HepG2 (cell line): ENCODE measurements around the gene CYP26B1. TPM values are rescaled to one million over a fixed set of nuclear protein-coding genes. Genes with fewer than 3 reads are reported as not detected.

Source experiments
- ATAC-seq: fragments of 200-7000 bp; cut with Tn5 transposase; 3 replicates; pipeline ENCODE4 v1.9.1; 2020; ENCODE audit warnings: mild to moderate bottlenecking, moderate library complexity
- BruUV-seq: library from RNA; stranded (reverse); fragments of 400-500 nt; replicated peaks from 2 replicates; lab custom pipeline; 2021; lab: Mats Ljungman, UMichigan
- CTCF ChIA-PET: fragments of 300-600 bp; formaldehyde crosslinking; extraction: SDS; loops from one replicate; lab custom pipeline; 2021; ENCODE audit warnings: low total read pairs, inconsistent platforms, low intra/inter-chr PET ratio; lab: Yijun Ruan, JAX
- POLR2A ChIA-PET: fragments of 350-600 bp; sonication (Branson Sonifier 250); formaldehyde crosslinking; loops from one replicate; lab custom pipeline; 2020; ENCODE audit warnings: antibody characterized with exemption, inconsistent platforms; lab: Yijun Ruan, JAX
- DNase-seq: peaks from one replicate; pipeline ENCODE4 v3.0.0-alpha.2; 2015; ENCODE audit warnings: low spot score
- FAIRE-seq: peaks from 3 replicates; lab custom pipeline; 2011; peaks lifted over from hg19 to GRCh38; lab: Jason Lieb, UNC
- H2AFZ ChIP-seq: one replicate; pipeline ENCODE4 v1.6.1; 2011; ENCODE audit warnings: low read length, inconsistent platforms
- H3K27ac ChIP-seq: fragments of 300-600 bp; 3 replicates; pipeline ENCODE4 v1.8.0; 2011; ENCODE audit warnings: mixed run types, mild to moderate bottlenecking, mixed read lengths, low read length, inconsistent platforms; ENCODE audit not compliant: insufficient read depth; ENCODE audit errors: extremely low read length
- H3K27me3 ChIP-seq, 2 experiments: fragments of 200-600 bp in 1 of 2; 2 replicates in 1 of 2; 3 replicates in 1 of 2; pipeline versions ENCODE4 v1.6.0 to v1.8.0; 2011; ENCODE audit warnings: low read length in 2 of 2, mild to moderate bottlenecking in 2 of 2, moderate library complexity in 2 of 2, inconsistent platforms in 1 of 2; ENCODE audit not compliant: insufficient read depth in 2 of 2, control insufficient read depth in 1 of 2
- H3K36me3 ChIP-seq, 2 experiments: fragments of 200-600 bp in 1 of 2; replicated peaks in 1 of 2; 2 replicates in 1 of 2; 3 replicates in 1 of 2; pipeline versions ENCODE4 v1.5.1 to v1.8.0; 2011; ENCODE audit warnings: low read length in 2 of 2, inconsistent platforms in 1 of 2; ENCODE audit not compliant: insufficient read depth in 2 of 2, control insufficient read depth in 1 of 2
- H3K4me1 ChIP-seq: 2 replicates; pipeline ENCODE4 v1.5.1; 2012; ENCODE audit warnings: low read length, inconsistent platforms; ENCODE audit not compliant: insufficient read depth
- H3K4me2 ChIP-seq: 2 replicates; pipeline ENCODE4 v1.6.0; 2011; ENCODE audit warnings: low read depth, low read length, inconsistent platforms
- H3K4me3 ChIP-seq, 3 experiments: fragments of 200-600 bp in 1 of 3; sonication (generic), shearing (Covaris generic) in 1 of 3; replicated peaks in 1 of 3; 2 replicates each; pipeline ENCODE4 v1.5.1; 2011 to 2016; ENCODE audit warnings: low read length in 3 of 3, inconsistent platforms in 2 of 3, low read depth in 2 of 3, mild to moderate bottlenecking in 2 of 3, control low read depth in 1 of 3, mixed read lengths in 1 of 3; ENCODE audit not compliant: insufficient read depth in 1 of 3
- H3K79me2 ChIP-seq: one replicate; pipeline ENCODE4 v1.6.1; 2011; ENCODE audit warnings: low read length, inconsistent platforms; ENCODE audit not compliant: insufficient read depth
- H3K9ac ChIP-seq: 2 replicates; pipeline ENCODE4 v1.6.0; 2011; ENCODE audit warnings: mild to moderate bottlenecking, low read depth, low read length, inconsistent platforms; ENCODE audit not compliant: insufficient read depth
- H3K9me3 ChIP-seq: 2 replicates; pipeline ENCODE4 v1.5.1; 2012; ENCODE audit warnings: mild to moderate bottlenecking, low read length
- H4K20me1 ChIP-seq: 2 replicates; pipeline ENCODE4 v1.6.0; 2011; ENCODE audit warnings: inconsistent platforms, mild to moderate bottlenecking, low read length, moderate library complexity; ENCODE audit not compliant: insufficient read depth
- KAT8 ChIP-seq: IDR thresholded peaks from 2 replicates; pipeline ENCODE4 v1.6.1; 2016; ENCODE audit warnings: missing genetic modification reagents, missing compliant biosample characterization
- PRPF4 ChIP-seq: fragments of 200-400 bp; formaldehyde crosslinking; IDR thresholded peaks from 2 replicates; pipeline ENCODE4 v1.6.1; 2016; ENCODE audit warnings: low read length, low read depth; ENCODE audit not compliant: poor library complexity, severe bottlenecking
- RNF2 ChIP-seq: fragments of 450-650 bp; conservative IDR thresholded peaks from 2 replicates; pipeline ENCODE4 v1.6.1; 2016; ENCODE audit warnings: low read depth
- SNRNP70 ChIP-seq: fragments of 200-400 bp; formaldehyde crosslinking; IDR thresholded peaks from 2 replicates; pipeline ENCODE4 v1.6.1; 2017; ENCODE audit warnings: mild to moderate bottlenecking, low read depth, low read length, moderate library complexity
- ZBTB7A ChIP-seq: sonication (generic); formaldehyde crosslinking; IDR thresholded peaks from 2 replicates; pipeline ENCODE4 v1.8.0; 2022; ENCODE audit warnings: mild to moderate bottlenecking, missing genetic modification reagents
- ZNF124 ChIP-seq: sonication (generic); formaldehyde crosslinking; IDR thresholded peaks from 2 replicates; pipeline ENCODE4 v1.4.0; 2020; ENCODE audit warnings: missing genetic modification reagents
- ZNF232 ChIP-seq: sonication (generic); formaldehyde crosslinking; IDR thresholded peaks from 2 replicates; pipeline ENCODE4 v1.4.0; 2020; ENCODE audit warnings: missing genetic modification reagents, borderline replicate concordance
- ZNF780A ChIP-seq: sonication (generic); formaldehyde crosslinking; IDR thresholded peaks from 2 replicates; pipeline ENCODE4 v1.8.0; 2022; ENCODE audit warnings: mild to moderate bottlenecking, missing genetic modification reagents, moderate library complexity
- ZSCAN21 ChIP-seq: sonication (generic); formaldehyde crosslinking; IDR thresholded peaks from 2 replicates; pipeline ENCODE4 v1.8.0; 2022; ENCODE audit warnings: mild to moderate bottlenecking, missing genetic modification reagents, moderate library complexity, borderline replicate concordance
- WGBS: methylation state at CpG from one replicate; pipeline ENCODE4 v1.1.6; 2017; ENCODE audit warnings: low lambda C conversion rate; 5-methylcytosine and 5-hydroxymethylcytosine counted together
- in situ Hi-C: cut with HindIII; loops from 2 replicates; pipeline ENCODE4 v1.10.0; 2017; ENCODE audit warnings: low pct_unique_long_range_greater_than_20kb; ENCODE audit not compliant: extremely low pct_ligation_motif_present
- intact Hi-C: fragments of 100-400 bp; cut with micrococcal nuclease; formaldehyde crosslinking; loops from one replicate; pipeline ENCODE4 v1.10.0; 2022; ENCODE audit not compliant: unreplicated experiment
- polyA plus RNA-seq, 8 experiments: library from polyadenylated mRNA; depleted of rRNA in 3 of 8; stranded (reverse) in 7 of 8; unstranded in 1 of 8; fragments of >200 nt; fragmentation: Illumina TruSeq in 4 of 8; extraction: Trizol in 4 of 8; gene quantifications; 2 replicates each; pipeline versions ENCODE4 v1.2.1 to v1.2.3, GENCODE V29; 2011 to 2016; ENCODE audit warnings: low read depth in 4 of 8, missing spikeins in 1 of 8, mixed read lengths in 1 of 8; ENCODE audit not compliant: insufficient read depth in 1 of 8
- total RNA-seq, 5 experiments: library from RNA; depleted of rRNA; stranded (reverse); fragments of >200 nt; fragmentation: Illumina TruSeq; extraction: Trizol; gene quantifications; 2 replicates each; pipeline ENCODE4 v1.2.3, GENCODE V29; 2016; ENCODE audit warnings: low read depth in 1 of 5

The CYP26B1 gene
- total and polyA plus RNA-seq, 2 of the 13 experiments (the other 11 are each of a cell fraction or from before 2014, with no cell fraction given) = 0.05 to 0.07 TPM

GRCh38 chr2:72133721-72134407 lies 13.8 kb downstream of the CYP26B1 start:
- TF ChIP-seq PRPF4 (no peak), ZNF780A (CRISPR knock-in tag) (no peak), ZBTB7A (no peak), KAT8 (CRISPR knock-in tag) (no peak), ZNF124 (CRISPR knock-in tag) (no peak), RNF2 (no peak), SNRNP70 (no peak), ZSCAN21 (CRISPR knock-in tag) (no peak), ZNF232 (no peak)
- TF ChIP-seq, all 625 proteins: peak for 0
- H3K79me2 ChIP-seq = no peaks in the 10 kb centered on the region
- peaks cover 13 to 83% of the 10 kb centered on the region in 2 experiments; a peak in 4 of 5 replicates for H3K27me3 ChIP-seq
- peaks cover 7% of the 10 kb centered on the region; the same call in 1 of the 2 replicates for H4K20me1 ChIP-seq
- CTCF ChIA-PET = no interaction called here
- intact Hi-C loops (no loop called here), in situ Hi-C loops (no loop called here)
- WGBS = 13% methylated on average over 8 of the region's 11 CpGs
- no peak for FAIRE-seq
- H3K4me3 ChIP-seq = no peak overlapping the region
- H3K4me1 ChIP-seq = peaks cover 17% of the 10 kb centered on the region
- H3K27ac ChIP-seq = no peak overlapping the region
- no peak overlapping the region for H3K9ac ChIP-seq
- POLR2A ChIA-PET = no interaction called here
- BruUV-seq = no TSS peak
- no peak overlapping the region for H3K4me2 ChIP-seq
- no peak for DNase-seq
- H3K9me3 ChIP-seq = no peaks in the 10 kb centered on the region
- no peak overlapping the region for H2AFZ ChIP-seq
- no peaks in the 10 kb centered on the region for H3K36me3 ChIP-seq
- no peak for ATAC-seq
